ENCODE measurements around the gene FANCD2OS.
"Not testable (repeated sequence)": the region's sequence is repeated elsewhere in the genome, so short reads cannot be mapped to it uniquely, and the experiment has no call there.

The FANCD2OS gene

GRCh38 chr3:10108091-10108490, at the start of gene FANCD2OS:
Gene FANCD2OS, minus strand, starts transcription at chr3:10108255. Its CDS starts 3,481 bp downstream, at chr3:10104774.
- no peak for DNase-seq

- DNase-seq: no peak
Measured at GRCh38 chr3:10157031-10157430, 49.0 kb upstream of the FANCD2OS start.

- DNase-seq: no peak
Measured at GRCh38 chr3:10155658-10156057, 47.6 kb upstream of the FANCD2OS start.

- no peak for DNase-seq
Measured at GRCh38 chr3:10155123-10155472, 47.0 kb upstream of the FANCD2OS start.

DNA sequence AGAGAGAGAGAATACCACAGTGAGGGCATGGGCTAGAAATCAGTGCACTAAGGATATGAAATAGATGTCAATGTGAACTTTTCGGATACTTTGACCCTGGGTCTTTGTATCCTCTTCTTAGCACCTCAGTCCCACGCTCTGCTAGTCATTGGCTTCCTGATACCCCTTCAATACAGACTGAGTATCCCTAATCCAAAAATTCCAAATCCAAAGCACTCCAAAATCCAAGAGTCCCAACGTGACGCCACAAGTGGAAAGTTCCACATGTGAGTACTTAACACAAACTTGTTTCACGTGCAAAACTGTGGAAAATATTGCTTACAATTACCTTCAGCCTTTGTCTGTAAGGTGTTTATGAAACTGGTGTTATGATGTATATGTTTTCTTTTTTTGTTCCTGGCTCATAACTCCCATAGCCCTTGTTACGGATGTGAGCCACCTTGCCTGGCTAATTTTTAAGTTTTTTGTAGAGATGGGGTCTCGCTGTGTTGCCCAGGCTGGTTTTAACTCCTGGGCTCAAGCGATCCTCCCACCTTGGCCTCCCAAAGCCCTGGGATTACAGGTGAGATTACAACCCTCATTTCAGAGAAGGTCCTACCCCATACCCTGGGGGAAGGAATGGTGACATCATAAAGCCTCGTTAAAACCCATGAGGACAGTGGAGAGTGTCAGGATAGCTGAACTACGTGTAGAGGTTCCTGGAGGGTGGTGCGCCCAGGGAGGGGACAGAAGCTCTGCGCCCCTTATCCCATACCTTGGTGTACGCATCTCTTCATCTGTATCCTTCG, 46.5 kb upstream of the FANCD2OS start:
- DNase-seq: no peak

DNA sequence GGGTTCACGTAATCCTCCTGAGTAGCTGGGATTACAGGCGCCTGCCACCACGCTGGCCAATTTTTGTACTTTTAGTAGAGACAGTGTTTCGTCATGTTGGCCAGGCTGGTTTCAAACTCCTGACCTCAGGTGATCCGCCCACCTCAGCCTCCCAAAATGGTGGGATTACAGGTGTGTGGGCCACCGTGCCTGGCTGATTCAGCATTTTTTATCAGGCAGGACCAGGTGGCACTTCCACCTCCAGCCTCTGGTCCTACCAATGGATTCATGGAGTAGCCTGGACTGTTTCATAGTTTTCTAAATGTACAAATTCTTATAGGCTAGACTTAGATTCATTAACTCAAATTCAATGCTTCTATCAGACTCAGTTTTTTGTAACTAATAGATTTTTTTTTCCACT, 42.9 kb upstream of the FANCD2OS start:
- DNase-seq: no peak

GRCh38 chr3:10149226-10149625, 41.2 kb upstream of the FANCD2OS start:
- DNase-seq: no peak

GRCh38 chr3:10145685-10146084, 37.6 kb upstream of the FANCD2OS start:
- DNase-seq: no peak

DNA sequence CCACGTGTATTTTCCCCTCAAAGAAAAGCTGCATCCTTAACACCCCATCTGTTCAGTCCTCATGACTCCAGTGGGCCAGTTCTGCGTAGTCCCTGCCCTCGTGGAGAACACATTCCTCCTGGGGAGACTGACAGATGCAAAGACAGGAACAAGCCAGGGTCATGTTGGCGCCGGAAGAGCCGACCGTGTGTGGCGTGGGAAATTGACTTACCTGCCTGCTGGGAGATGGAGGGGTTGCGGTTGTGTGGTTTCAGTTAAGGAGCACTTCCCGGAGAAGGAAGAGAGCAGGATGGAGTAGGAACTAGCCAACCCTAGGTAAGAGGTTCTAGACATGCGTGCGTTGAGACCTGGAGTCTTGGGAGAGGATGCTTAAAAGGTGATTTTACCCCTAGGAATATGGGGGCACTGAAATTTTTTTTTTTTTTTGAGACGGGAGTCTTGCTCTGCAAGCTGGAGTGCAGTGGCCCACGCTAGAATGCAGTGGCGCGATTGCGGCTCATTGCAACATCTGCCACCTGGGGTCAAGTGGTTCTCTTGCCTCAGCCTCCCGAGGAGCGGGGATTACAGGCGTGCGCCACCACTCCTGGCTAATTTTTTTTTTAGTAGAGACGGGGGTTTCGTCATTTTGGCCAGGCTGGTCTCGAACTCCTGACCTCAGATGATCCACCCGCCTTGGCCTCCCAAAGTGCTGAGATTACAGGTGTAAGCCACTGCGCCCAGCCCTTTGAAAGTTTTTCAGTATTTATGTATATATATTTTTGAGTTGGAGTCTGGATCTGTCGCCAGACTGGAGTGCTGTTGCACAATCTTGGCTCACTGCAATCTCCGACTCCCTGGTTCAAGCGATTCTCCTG, 34.9 kb upstream of the FANCD2OS start:
- no peak for DNase-seq

DNA sequence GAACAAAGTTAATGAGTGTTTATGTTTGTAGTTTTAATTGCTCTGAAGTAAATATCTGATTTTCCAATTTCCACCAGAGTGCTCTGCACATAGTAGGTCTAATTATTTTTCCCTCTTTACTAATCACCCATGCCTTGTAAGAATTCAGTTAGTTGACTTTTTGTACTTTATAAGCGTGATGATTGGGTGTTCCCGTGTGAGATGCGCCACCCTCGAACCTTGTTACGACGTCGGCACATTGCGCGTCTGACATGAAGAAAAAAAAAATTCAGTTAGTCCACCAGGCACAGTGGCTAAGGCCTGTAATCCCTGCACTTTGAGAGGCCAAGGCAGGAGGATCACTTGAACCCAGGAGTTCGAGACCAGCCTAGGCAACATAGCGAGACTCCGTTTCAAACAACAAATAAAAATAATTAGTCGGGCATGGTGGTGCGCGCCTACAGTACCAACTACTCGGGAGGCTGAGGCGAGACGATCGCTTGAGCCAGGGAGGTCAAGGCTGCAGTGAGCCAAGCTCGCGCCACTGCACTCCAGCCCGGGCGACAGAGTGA, 33.0 kb upstream of the FANCD2OS start:
- DNase-seq: no peak

DNA sequence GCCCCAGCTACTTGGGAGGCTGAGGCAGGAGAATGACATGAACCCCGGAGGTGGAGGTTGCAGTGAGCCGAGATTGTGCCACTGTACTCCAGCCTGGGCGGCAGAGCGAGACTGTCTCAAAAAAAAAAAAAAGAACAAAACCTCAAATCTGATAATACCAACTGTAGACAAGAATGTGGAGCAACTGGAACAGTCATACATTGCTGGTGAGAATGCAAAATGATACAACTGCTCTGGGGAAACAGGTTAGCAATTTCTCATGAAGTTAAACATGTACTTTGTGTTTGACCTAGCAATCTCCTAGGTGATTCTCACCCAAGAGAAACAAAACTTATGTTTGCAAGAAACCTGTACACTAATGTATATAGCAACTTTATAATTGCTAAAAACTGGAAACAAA, 29.1 kb upstream of the FANCD2OS start:
- DNase-seq: no peak

DNA sequence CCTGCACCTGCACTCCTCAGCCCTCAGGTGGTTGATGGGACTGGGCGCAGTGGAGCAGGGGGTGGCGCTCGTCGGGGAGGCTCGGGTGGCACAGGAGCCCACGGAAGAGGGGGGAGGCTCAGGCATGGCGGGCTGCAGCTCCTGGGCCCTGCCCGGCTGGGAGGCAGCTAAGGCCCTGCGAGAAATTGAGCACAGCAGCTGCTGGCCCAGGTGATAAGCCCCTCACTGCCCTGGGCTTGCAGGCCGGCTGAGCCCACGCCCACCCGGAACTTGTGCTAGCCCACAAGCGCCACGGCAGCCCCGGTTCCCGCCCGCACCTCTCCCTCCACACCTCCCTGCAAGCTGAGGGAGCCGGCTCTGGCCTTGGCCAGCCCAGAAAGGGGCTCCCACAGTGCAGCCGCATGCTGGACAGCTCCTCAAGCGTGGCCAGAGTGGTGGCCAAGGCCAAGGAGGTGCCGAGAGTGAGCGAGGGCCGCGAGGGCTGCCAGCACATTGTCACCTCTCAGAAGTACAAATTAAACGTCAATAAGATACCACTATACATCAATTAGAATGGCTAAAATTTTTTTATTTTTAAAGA, 28.5 kb upstream of the FANCD2OS start:
- DNase-seq: no peak

DNA sequence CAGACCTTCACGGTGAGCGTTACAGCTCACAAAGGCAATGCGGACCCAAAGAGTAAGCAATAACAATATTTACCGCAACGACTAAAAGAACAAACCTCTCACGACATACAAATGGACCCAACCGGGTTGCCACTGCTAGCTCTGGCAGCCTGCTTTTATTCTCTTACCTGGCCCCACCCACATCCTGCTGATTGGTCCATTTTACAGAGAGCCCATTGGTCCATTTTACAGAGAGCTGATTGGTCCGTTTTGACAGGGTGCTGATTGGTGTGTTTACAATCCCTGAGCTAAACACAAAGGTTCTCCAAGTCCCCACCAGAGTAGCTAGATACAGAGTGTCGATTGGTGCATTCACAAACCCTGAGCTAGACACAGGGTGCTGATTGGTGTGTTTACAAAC, 27.8 kb upstream of the FANCD2OS start:
- DNase-seq: not testable (repeated sequence)

DNA sequence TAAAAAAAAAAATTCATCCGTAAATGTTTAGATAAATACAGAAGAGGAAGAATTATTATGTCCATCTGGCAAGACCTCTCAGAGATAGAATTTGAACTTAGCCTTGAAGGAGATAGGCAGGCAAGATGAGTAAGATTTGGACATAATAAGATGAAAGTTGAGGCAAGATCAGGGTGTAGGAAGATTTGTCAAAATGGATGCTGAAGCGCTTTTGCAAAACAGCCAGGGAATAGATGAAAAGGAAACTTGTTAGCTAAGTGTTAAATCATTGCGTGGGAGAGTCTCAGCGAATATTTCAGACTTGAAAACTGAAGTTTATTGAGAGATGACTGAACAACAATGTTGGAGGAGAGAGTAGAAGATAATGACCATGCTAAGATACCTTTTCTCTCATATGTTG, 14.7 kb upstream of the FANCD2OS start:
- no peak for DNase-seq

DNA sequence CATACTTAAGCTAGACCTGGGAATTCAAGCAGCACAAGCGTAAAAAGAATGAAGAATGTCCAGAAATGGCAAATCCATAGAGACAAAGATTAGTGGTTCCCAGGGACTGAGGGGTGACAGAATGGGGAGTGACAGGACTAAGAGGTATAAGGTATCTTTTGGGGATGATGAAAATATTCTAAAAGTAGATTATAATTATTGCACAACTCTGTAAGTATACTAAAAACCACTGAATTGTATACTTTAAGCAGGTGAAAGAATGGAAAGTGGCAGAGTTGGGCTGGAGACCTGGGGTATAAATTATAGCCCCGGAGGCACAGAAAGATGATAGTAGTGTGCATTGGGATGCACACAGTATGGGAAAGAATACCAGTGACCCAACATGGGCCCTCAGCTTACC, 13.0 kb upstream of the FANCD2OS start:
- no peak for DNase-seq

- no peak for DNase-seq
Measured at GRCh38 chr3:10119376-10119775, 11.3 kb upstream of the FANCD2OS start.

DNA sequence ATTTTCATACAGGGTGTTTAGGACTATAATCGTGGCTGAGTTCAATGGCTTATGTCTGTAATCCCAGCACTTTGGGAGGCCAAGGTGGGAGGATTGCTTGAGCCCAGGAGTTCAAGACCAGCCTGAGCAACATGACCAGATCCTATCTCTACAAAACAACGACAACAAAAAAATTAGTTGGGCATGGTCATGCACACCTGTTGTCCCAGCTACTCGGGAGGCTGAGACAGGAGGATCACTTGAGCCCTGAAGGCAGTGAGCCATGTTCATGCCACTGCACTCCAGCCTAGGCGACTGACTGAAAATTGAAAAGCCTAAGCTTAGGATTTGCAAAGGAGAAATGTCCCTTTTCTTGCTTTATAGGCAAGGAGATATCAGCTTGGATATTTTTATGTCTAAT, 8.9 kb upstream of the FANCD2OS start:
- DNase-seq: no peak

DNA sequence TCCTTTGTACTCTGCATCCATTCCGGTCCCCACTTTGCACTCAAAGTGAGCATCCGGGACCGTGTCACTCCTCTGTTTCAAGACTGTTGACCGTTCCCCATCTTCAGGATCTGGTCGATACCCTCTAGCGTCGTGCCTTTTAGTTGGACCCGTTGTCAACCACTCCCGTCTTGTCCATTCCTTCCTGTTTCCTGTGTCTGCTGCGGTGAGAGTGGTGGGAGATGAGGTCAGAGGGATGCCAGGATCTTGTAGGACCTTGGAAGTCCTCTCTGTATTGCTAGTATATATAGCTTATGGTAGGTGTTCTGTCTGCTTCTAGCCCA, 8.0 kb upstream of the FANCD2OS start:
- DNase-seq: no peak

- peak; percentile 91 for DNase-seq
Measured at GRCh38 chr3:10115326-10116137, 7.5 kb upstream of the FANCD2OS start, which contains the start of gene BRK1. Gene BRK1, plus strand, starts transcription at chr3:10115675. Its CDS starts 27 bp downstream, at chr3:10115702.

DNA sequence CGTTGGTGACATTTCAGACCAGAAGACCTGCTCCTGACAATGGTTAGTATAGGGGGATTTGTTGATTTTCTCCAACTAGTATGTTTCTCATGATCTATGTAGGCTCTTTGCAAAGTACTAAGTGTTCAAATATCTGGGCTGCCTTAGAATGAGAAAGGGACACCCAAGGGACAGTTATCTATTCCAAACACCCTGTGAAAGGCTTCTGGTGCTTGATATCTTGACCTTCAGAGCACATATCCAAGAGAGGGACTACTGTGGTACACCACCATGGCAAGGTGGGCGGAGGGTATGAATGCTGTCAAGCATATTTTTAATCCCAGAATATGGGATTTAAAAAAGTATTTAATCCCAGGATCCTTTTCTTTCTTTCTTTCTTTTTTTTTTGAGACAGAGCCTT, 1.1 kb downstream of the FANCD2OS start:
- no peak for DNase-seq

DNA sequence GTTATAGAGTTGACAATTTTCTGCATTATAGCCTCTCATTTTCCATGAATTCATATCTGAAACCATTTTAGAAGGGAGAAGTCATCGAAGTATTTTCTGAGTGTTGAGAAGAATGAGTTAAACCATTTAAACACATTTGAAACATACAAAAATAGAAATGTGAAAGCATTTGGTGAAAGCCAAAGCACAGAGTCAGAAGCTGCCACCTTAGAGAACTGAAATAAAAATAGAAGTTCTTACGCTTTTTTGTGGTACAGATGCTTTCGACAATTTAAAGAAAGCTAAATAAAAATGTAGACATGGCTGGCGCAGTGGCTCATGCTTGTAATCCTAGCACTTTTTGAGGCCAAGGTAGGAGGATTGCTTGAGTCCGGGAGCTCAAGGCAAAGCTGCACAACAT, 9.0 kb downstream of the FANCD2OS start:
- DNase-seq: no peak

GRCh38 chr3:10093678-10094077, 14.4 kb downstream of the FANCD2OS start:
- no peak for DNase-seq

DNA sequence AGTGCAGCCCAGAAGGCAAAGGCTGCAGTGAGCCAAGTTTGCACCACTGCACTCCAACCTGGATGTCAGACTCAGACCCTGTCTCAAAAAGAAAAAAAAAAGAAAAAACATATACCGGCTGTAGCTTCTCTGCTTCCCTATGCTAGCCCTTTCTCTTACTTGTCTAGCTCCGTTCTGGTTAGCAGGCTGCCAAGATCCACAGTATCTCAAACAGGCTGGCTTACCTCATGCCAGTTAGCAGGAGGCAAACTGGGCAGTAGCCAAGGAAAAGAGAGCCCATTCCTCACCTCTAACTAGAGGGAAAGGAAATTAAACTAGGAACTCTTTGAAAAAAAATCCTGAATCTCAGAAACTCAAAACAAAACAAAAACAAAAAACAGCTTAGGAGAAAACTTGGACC, 16.7 kb downstream of the FANCD2OS start:
- DNase-seq: not testable (repeated sequence)

All from activated CD4-positive, alpha-beta T cell treated with anti-CD3 and anti-CD28 coated beads for 1 hour (primary cell).